SU-DHL-6 (cell line): ENCODE results near the gene ROR1.

ENCODE experiments used
- CTCF ChIP-seq: fragments of 200-600 bp; sonication (generic); IDR thresholded peaks from one replicate; pipeline ENCODE4 v1.5.1; 2017; ENCODE audit warnings: antibody characterized with exemption, mild to moderate bottlenecking, low read length, moderate library complexity; ENCODE audit not compliant: insufficient read depth, poor library complexity, severe bottlenecking
- EZH2phosphoT487 ChIP-seq: fragments of 200-600 bp; sonication (generic), shearing (Covaris generic); conservative IDR thresholded peaks from 2 replicates; pipeline ENCODE4 v1.6.1; 2018; ENCODE audit warnings: mild to moderate bottlenecking, antibody characterized with exemption, low read length, moderate library complexity, mixed read lengths

DNA sequence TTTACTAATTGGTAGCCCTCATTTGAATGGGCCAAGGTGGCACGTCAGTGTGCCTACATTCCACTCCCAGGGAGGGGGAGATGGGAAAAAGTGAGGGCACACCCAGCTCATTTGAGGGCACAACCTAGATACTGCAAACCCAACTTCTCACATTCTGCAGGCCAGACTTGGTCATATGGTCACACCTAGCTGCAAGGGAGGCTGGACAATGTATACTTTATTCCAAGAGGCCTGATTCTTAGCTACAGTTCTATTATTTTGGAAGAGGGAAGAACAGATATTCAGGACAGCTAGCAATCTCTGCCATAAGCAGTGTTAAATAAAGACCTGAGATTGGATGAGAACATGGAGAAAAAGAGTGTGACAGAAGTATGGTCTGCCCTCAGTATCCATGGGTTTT lies 180.4 kb downstream of the ROR1 start:
- TF ChIP-seq CTCF (no peak), EZH2phosphoT487 (no peak)
